ENCODE data around the gene PHKG2.

PHKG2 gene

DNA sequence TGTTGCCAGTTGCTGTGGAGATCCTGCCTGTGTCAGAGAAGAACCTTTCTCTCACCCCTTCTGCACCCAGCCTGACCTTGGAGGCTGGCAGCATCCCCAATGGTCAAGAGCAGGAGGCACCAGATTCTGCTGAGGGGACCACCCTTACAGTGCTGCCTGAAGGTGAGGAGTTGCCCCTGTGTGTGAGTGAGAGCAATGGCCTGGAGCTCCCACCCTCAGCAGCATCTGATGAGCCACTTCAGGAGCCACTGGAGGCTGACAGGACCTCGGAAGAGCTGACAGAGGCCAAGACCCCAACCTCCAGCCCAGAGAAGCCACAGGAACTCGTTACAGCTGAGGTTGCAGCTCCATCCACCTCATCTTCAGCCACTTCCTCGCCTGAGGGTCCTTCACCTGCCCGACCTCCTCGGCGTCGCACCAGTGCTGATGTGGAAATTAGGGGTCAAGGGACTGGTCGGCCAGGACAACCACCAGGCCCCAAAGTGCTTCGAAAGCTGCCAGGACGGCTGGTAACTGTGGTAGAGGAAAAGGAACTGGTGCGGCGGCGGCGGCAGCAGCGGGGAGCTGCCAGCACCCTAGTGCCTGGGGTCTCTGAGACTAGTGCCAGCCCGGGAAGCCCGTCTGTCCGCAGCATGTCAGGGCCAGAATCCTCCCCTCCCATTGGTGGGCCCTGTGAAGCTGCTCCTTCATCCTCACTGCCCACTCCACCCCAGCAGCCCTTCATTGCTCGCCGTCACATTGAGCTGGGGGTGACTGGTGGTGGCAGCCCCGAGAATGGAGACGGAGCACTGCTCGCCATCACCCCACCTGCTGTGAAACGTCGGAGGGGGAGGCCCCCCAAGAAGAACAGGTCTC is 10.2 kb upstream of the PHKG2 start:
- no peak for TF ChIP-seq CTCF (IDR thresholded peaks at IDR 0.05; ENCODE audit: extremely low read depth, insufficient read depth, missing control alignments)
- in situ Hi-C loops (cut with MboI; ENCODE audit: low pct_unique_long_range_greater_than_20kb, low sequenced_read_pairs, unreplicated experiment), result no loop called here
- DNase-seq (ENCODE audit: low spot score), result no peak

DNA sequence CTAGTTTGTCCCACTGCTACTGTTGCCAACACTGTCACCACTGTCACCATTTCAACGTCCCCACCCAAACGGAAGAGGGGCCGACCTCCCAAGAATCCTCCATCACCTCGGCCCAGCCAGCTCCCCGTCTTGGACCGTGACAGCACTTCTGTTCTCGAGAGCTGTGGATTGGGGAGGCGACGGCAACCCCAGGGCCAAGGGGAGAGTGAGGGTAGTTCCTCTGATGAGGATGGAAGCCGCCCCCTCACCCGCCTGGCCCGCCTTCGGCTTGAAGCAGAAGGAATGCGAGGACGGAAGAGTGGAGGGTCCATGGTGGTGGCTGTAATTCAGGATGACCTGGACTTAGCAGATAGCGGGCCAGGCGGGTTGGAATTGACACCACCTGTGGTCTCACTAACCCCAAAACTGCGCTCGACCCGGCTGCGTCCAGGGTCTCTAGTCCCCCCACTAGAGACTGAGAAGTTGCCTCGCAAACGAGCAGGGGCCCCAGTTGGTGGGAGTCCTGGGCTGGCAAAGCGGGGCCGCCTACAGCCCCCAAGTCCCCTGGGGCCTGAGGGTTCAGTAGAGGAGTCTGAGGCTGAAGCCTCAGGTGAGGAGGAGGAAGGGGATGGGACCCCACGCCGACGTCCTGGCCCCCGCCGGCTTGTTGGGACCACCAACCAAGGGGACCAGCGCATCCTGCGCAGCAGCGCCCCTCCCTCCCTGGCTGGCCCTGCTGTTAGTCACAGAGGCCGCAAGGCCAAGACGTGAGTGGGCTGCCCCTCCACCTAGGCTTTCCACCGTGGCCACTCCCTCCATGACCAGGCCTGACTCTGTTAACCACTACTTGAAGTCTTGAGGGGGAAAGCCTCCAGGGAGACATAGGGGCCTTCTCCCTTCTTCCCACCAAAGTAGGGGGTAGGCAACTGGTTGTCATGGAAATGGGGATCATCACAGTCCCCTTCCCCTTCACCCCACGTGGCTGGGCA is 9.0 kb upstream of the PHKG2 start:
- no peak for DNase-seq (ENCODE audit: low spot score)
- in situ Hi-C loops (cut with MboI; ENCODE audit: low pct_unique_long_range_greater_than_20kb, low sequenced_read_pairs, unreplicated experiment), result no loop called here
- TF ChIP-seq CTCF (IDR thresholded peaks at IDR 0.05; ENCODE audit: extremely low read depth, insufficient read depth, missing control alignments), result no peak

GRCh38 chr16:30740364-30741251 is 7.6 kb upstream of the PHKG2 start:
- in situ Hi-C loops (cut with MboI; ENCODE audit: low pct_unique_long_range_greater_than_20kb, low sequenced_read_pairs, unreplicated experiment), result no loop called here
- no peak for TF ChIP-seq CTCF (IDR thresholded peaks at IDR 0.05; ENCODE audit: extremely low read depth, insufficient read depth, missing control alignments)
- no peak for DNase-seq (ENCODE audit: low spot score)

- in situ Hi-C loops (cut with MboI; ENCODE audit: low pct_unique_long_range_greater_than_20kb, low sequenced_read_pairs, unreplicated experiment), result no loop called here
- no peak for TF ChIP-seq CTCF (IDR thresholded peaks at IDR 0.05; ENCODE audit: extremely low read depth, insufficient read depth, missing control alignments)
- DNase-seq (ENCODE audit: low spot score), result no peak
Measured at GRCh38 chr16:30741461-30741914, 6.7 kb upstream of the PHKG2 start.

DNA sequence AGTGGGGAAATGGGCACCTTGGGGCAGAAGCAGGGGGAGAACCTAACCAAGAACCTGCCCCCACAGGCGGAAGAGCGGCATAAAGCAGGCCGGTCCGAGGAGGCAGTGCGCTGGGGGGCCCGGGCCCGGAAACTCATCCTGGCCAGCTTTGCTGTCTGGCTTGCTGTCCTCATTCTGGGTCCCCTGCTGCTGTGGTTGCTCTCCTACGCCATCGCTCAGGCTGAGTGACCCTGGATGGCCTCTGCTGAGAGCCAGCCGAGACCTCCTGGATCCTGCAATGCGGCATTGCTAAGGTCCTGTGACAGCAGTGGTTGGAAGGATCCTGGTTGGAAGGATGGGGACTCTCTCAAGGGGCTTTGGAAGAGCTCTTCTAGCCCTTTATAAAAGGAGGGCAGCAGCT is 4.5 kb upstream of the PHKG2 start:
- TF ChIP-seq CTCF (IDR thresholded peaks at IDR 0.05; ENCODE audit: extremely low read depth, insufficient read depth, missing control alignments), result no peak
- in situ Hi-C loops (cut with MboI; ENCODE audit: low pct_unique_long_range_greater_than_20kb, low sequenced_read_pairs, unreplicated experiment), result no loop called here
- no peak for DNase-seq (ENCODE audit: low spot score)

GRCh38 chr16:30744183-30744582 is 4.0 kb upstream of the PHKG2 start:
- no peak for DNase-seq (ENCODE audit: low spot score)
- in situ Hi-C loops (cut with MboI; ENCODE audit: low pct_unique_long_range_greater_than_20kb, low sequenced_read_pairs, unreplicated experiment), result no loop called here
- TF ChIP-seq CTCF (IDR thresholded peaks at IDR 0.05; ENCODE audit: extremely low read depth, insufficient read depth, missing control alignments), result no peak

Data from GM13977 (cell line).